ENCODE results near the gene C2CD2. TPM values are rescaled to one million over a fixed set of nuclear protein-coding genes. Genes with fewer than 3 reads are reported as not detected.

Gene C2CD2
- total and polyA plus RNA-seq, 2 of the 8 experiments (the other 6 are each of a cell fraction or from before 2014, with no cell fraction given) = 10.4 to 13.0 TPM

DNA sequence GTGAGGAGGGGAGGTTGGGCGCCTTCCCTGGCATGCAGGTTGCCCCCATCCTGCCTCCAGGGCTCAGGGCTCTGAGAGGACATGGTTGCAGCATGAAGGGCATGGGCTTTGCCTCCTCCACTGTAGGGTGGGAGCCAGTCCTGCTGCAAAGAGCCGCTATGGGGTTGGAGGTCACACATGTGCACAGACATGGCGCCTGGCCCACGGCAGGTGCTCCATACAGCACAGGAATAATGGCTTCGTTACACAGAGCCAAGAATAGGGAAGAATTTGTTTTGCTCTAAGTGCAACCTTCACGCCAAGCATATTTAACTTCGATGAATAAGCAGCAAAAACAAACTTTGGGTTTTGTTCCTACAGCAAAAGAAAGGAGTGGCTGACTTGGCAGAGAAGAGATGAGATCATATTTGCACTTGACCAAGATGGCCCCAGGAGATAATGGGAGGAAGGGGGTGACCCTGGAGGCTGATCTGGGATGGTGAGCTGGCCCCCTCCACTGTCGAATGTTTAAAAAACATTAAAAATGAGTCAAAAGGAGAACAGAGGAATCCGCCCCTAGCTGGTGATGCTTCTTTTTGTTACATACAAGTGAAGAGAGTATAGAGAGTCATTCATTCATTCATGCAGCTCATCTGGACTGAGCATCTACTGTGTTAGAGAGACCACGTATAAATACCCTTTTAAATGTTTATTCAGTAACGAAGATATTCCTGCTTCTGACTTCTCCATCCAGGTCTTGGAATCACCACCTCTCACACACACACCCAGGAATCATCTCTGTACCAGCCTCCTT is 12.4 kb upstream of the C2CD2 start:
- Histone ChIP-seq H3K4me2 (ENCODE audit: insufficient read depth in 1 of 2, low read depth in 2 of 2, low read length in 2 of 2) (no peak overlapping the region), H2BK20ac (ENCODE audit: low read length) (no peak overlapping the region), H2BK120ac (replicated peaks; ENCODE audit: low read depth, low read length) (no peak overlapping the region), H4K5ac (ENCODE audit: insufficient read length, low read depth, low read length) (no peak overlapping the region), H3K4me1 (replicated peaks in 1 of 4; ENCODE audit: control insufficient read depth in 3 of 4, insufficient read depth in 4 of 4, low read length in 3 of 4) (peaks cover 1 to 8% (median 3%) of the 10 kb centered on the region in 4 experiments; a peak in 6 of 7 replicates), H4K91ac (replicated peaks; ENCODE audit: insufficient read length, low read length) (no peak overlapping the region), H3K36me3 (ENCODE audit: control insufficient read depth in 2 of 4, insufficient read depth in 4 of 4, low read length in 3 of 4) (no peaks in the 10 kb centered on the region), H2BK15ac (ENCODE audit: low read length) (no peak overlapping the region), H3K9me3 (ENCODE audit: insufficient read depth in 2 of 2, low read depth in 1 of 2, low read length in 1 of 2) (no peaks in the 10 kb centered on the region), H4K20me1 (replicated peaks in 1 of 2; ENCODE audit: control insufficient read depth in 1 of 2, insufficient read depth in 2 of 2, low read length in 2 of 2) (no peaks in the 10 kb centered on the region), H3K23ac (ENCODE audit: insufficient read length) (no peak overlapping the region), H3K27me3 (replicated peaks in 1 of 4; ENCODE audit: control insufficient read depth in 3 of 4, extremely low read depth in 1 of 4, insufficient read depth in 3 of 4, low read length in 3 of 4) (no peaks in the 10 kb centered on the region), H2AFZ (ENCODE audit: low read length) (no peak overlapping the region), H3K23me2 (ENCODE audit: low read depth, low read length) (no peaks in the 10 kb centered on the region), H3K56ac (replicated peaks; ENCODE audit: insufficient read length, low read depth, low read length) (no peak overlapping the region), H2BK12ac (ENCODE audit: low read depth, low read length) (no peak overlapping the region), H2AK5ac (ENCODE audit: low read depth, low read length) (no peak overlapping the region), H2BK5ac (ENCODE audit: low read depth, low read length) (no peak overlapping the region), H3K4me3 (ENCODE audit: extremely low read depth in 1 of 4, insufficient read depth in 2 of 4, low read depth in 3 of 4, low read length in 4 of 4) (no peak overlapping the region), H3K14ac (ENCODE audit: insufficient read length) (no peak overlapping the region), H3K4ac (replicated peaks; ENCODE audit: insufficient read length, low read depth, low read length) (no peak overlapping the region), H3K79me1 (ENCODE audit: low read depth, low read length) (no peaks in the 10 kb centered on the region), H3K79me2 (ENCODE audit: control insufficient read depth in 1 of 2, insufficient read depth in 2 of 2, low read length in 2 of 2) (no peaks in the 10 kb centered on the region), H3K18ac (ENCODE audit: extremely low read depth, low read length) (no peak overlapping the region), H3K9ac (replicated peaks in 1 of 4; ENCODE audit: extremely low read depth in 1 of 4, low read depth in 3 of 4, low read length in 3 of 4) (no peak overlapping the region), H4K8ac (ENCODE audit: extremely low read depth, insufficient read depth, low read length) (no peak overlapping the region), H3K27ac (ENCODE audit: low read depth, low read length) (no peak overlapping the region)
- FAIRE-seq (no peak), DNase-seq (ENCODE audit: low read depth in 1 of 2, low spot score in 2 of 2) (peak in 1 of 2 experiments; percentile 31)
- TF ChIP-seq GTF2F1 (IDR thresholded peaks at IDR 0.05; ENCODE audit: borderline replicate concordance, low read depth, low read length) (no peak), SIRT6 (IDR thresholded peaks at IDR 0.05; ENCODE audit: low read length) (no peak), RAD21 (IDR thresholded peaks at IDR 0.05 in 1 of 2, conservative IDR thresholded peaks at IDR 0.05 in 1 of 2; ENCODE audit: low read depth in 2 of 2, low read length in 2 of 2) (no peak), CHD2 (IDR thresholded peaks at IDR 0.05; ENCODE audit: low read length) (no peak), YY1 (IDR thresholded peaks at IDR 0.05; ENCODE audit: low read depth, low read length) (no peak), TAF7 (optimal IDR thresholded peaks at IDR 0.05; ENCODE audit: borderline replicate concordance, low read depth, low read length) (no peak), RNF2 (IDR thresholded peaks at IDR 0.05; ENCODE audit: borderline replicate concordance, low read depth, low read length, missing control alignments, poor library complexity, severe bottlenecking) (no peak), HDAC6 (IDR thresholded peaks at IDR 0.05; ENCODE audit: low read depth, low read length) (no peak), CEBPB (IDR thresholded peaks at IDR 0.05; ENCODE audit: low read depth, low read length) (no peak), SAP30 (IDR thresholded peaks at IDR 0.05; ENCODE audit: insufficient read depth, insufficient replicate concordance, low read length) (no peak), SP2 (IDR thresholded peaks at IDR 0.05; ENCODE audit: low read length) (no peak)
- TF ChIP-seq, protein P1, sequence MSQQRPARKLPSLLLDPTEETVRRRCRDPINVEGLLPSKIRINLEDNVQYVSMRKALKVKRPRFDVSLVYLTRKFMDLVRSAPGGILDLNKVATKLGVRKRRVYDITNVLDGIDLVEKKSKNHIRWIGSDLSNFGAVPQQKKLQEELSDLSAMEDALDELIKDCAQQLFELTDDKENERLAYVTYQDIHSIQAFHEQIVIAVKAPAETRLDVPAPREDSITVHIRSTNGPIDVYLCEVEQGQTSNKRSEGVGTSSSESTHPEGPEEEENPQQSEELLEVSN (IDR thresholded peaks at IDR 0.05) = no peak
- 90% methylated on average over 10 of the region's 11 CpGs; no CpG with 5 or more reads in 1 of the 2 experiments for WGBS, 2 experiments (ENCODE audit: extremely low coverage in 1 of 2, insufficient coverage in 1 of 2, insufficient read length in 1 of 2, insufficient replicate concordance in 2 of 2, low coverage in 1 of 2, low lambda C conversion rate in 2 of 2, missing lambda C conversion rate in 1 of 2)
- ChIA-PET CTCF (ENCODE audit: partially characterized antibody) (interaction anchor here (0.7 to 0.9 kb wide), 2 partner anchors 13 to 141 kb away, joined by 3 read pairs; no protein-coding TSS in a partner anchor), POLR2A (ENCODE audit: partially characterized antibody) (no interaction called here)
